Endothelial cell of umbilical vein (primary cell): Measurements from ENCODE around the gene DAZL. TPM values are rescaled to one million over a fixed set of nuclear protein-coding genes. Genes with fewer than 3 reads are reported as not detected.

Experiments
- BruUV-seq: library from RNA; stranded (reverse); fragments of 400-500 nt; replicated peaks from 2 replicates; lab custom pipeline; 2021; lab: Mats Ljungman, UMichigan
- CTCF ChIA-PET: fragments of 300-600, 350-600 bp; sonication (Branson Sonifier 250); formaldehyde crosslinking; loops from one replicate; lab custom pipeline; 2021; ENCODE audit warnings: antibody characterized with exemption, inconsistent platforms; lab: Charles Lee
- POLR2A ChIA-PET: fragments of 300-600, 350-600 bp; sonication (Branson Sonifier 250); formaldehyde crosslinking; loops from one replicate; lab custom pipeline; 2021; ENCODE audit warnings: antibody characterized with exemption, inconsistent platforms; lab: Charles Lee
- DNase-seq: peaks from one replicate; pipeline ENCODE4 v3.0.0-alpha.2; 2011; ENCODE audit warnings: low read depth, low spot score
- FAIRE-seq: peaks from 2 replicates; lab custom pipeline; 2011; peaks lifted over from hg19 to GRCh38; lab: Jason Lieb, UNC
- H2AFZ ChIP-seq: 2 replicates; pipeline ENCODE4 v1.6.0; 2012; ENCODE audit warnings: low read depth, low read length, control low read depth, inconsistent platforms
- H3K27ac ChIP-seq: 2 replicates; pipeline ENCODE4 v1.5.1; 2011; ENCODE audit warnings: low read depth, mild to moderate bottlenecking, control low read depth, low read length, moderate library complexity; ENCODE audit not compliant: insufficient read depth
- H3K27me3 ChIP-seq, 2 experiments: 2 replicates each; pipeline versions ENCODE4 v1.6.0 to v1.6.1; 2011; ENCODE audit warnings: low read length in 2 of 2, mixed read lengths in 1 of 2; ENCODE audit not compliant: control insufficient read depth in 2 of 2, insufficient read depth in 2 of 2
- H3K36me3 ChIP-seq, 2 experiments: 2 replicates in 1 of 2; 3 replicates in 1 of 2; pipeline ENCODE4 v1.5.1; 2011; ENCODE audit warnings: low read length in 2 of 2, mild to moderate bottlenecking in 1 of 2, moderate library complexity in 1 of 2; ENCODE audit not compliant: control insufficient read depth in 2 of 2, insufficient read depth in 2 of 2; ENCODE audit errors: extremely low read depth in 1 of 2
- H3K4me1 ChIP-seq: 3 replicates; pipeline ENCODE4 v1.5.1; 2011; ENCODE audit warnings: mild to moderate bottlenecking, low read length; ENCODE audit not compliant: control insufficient read depth, insufficient read depth; ENCODE audit errors: extremely low read depth
- H3K4me2 ChIP-seq: 2 replicates; pipeline ENCODE4 v1.6.1; 2011; ENCODE audit warnings: low read length, control low read depth, mixed read lengths; ENCODE audit not compliant: insufficient read depth
- H3K4me3 ChIP-seq, 3 experiments: fragments of 200-600 bp in 1 of 3; sonication (generic), shearing (Covaris generic) in 1 of 3; replicated peaks in 1 of 3; 2 replicates each; pipeline ENCODE4 v1.5.1; 2011 to 2016; ENCODE audit warnings: control low read depth in 3 of 3, low read length in 3 of 3, mild to moderate bottlenecking in 2 of 3, inconsistent platforms in 1 of 3, low read depth in 1 of 3, moderate library complexity in 1 of 3; ENCODE audit not compliant: insufficient read depth in 1 of 3
- H3K79me2 ChIP-seq: 2 replicates; pipeline ENCODE4 v1.6.0; 2012; ENCODE audit warnings: low read length, inconsistent platforms; ENCODE audit not compliant: control insufficient read depth, insufficient read depth
- H3K9ac ChIP-seq: replicated peaks from 2 replicates; pipeline ENCODE3; 2011; ENCODE audit warnings: low read length, control low read depth; ENCODE audit not compliant: insufficient read depth; ENCODE audit errors: extremely low read depth
- H3K9me1 ChIP-seq: replicated peaks from 3 replicates; pipeline ENCODE4 v1.6.0; 2011; ENCODE audit warnings: mild to moderate bottlenecking, low read length; ENCODE audit not compliant: control insufficient read depth, insufficient read depth; ENCODE audit errors: extremely low read depth
- H3K9me3 ChIP-seq: replicated peaks from 2 replicates; pipeline ENCODE4 v1.5.1; 2012; ENCODE audit warnings: low read length, inconsistent platforms; ENCODE audit not compliant: control insufficient read depth, insufficient read depth
- H4K20me1 ChIP-seq: replicated peaks from 2 replicates; pipeline ENCODE3; 2011; ENCODE audit warnings: mild to moderate bottlenecking, low read length; ENCODE audit not compliant: control insufficient read depth, insufficient read depth; ENCODE audit errors: extremely low read depth
- EZH2 ChIP-seq: IDR thresholded peaks from 2 replicates; pipeline ENCODE4 v1.6.1; 2012; ENCODE audit warnings: borderline replicate concordance, low read depth, mild to moderate bottlenecking, moderate library complexity, low read length, inconsistent platforms; ENCODE audit not compliant: severe bottlenecking
- FOS ChIP-seq: IDR thresholded peaks from 2 replicates; pipeline ENCODE4 v1.6.1; 2011; ENCODE audit warnings: mild to moderate bottlenecking, low read length, moderate library complexity, borderline replicate concordance; ENCODE audit not compliant: insufficient read depth
- GATA2 ChIP-seq: IDR thresholded peaks from 2 replicates; pipeline ENCODE4 v1.7.0; 2011; ENCODE audit warnings: low read depth, mild to moderate bottlenecking, moderate library complexity, mixed read lengths, low read length; ENCODE audit not compliant: insufficient read length, insufficient read depth
- JUN ChIP-seq: IDR thresholded peaks from 2 replicates; pipeline ENCODE4 v1.6.1; 2011; ENCODE audit warnings: borderline replicate concordance, low read depth; ENCODE audit not compliant: insufficient read length, insufficient read depth
- MAX ChIP-seq: IDR thresholded peaks from 2 replicates; pipeline ENCODE4 v1.6.1; 2011; ENCODE audit not compliant: insufficient read depth, insufficient read length
- MYC ChIP-seq: IDR thresholded peaks from one replicate; pipeline ENCODE4 v1.6.1; 2011; ENCODE audit warnings: mild to moderate bottlenecking, low read depth, low read length
- POLR2A ChIP-seq: IDR thresholded peaks from 2 replicates; pipeline ENCODE4 v1.6.1; 2012; ENCODE audit warnings: low read depth, mild to moderate bottlenecking, control low read depth, low read length
- POLR2AphosphoS5 ChIP-seq: IDR thresholded peaks from 2 replicates; pipeline ENCODE4 v1.6.1; 2012; ENCODE audit warnings: low read depth, mild to moderate bottlenecking, control low read depth, low read length, moderate library complexity; ENCODE audit not compliant: insufficient read depth
- dilution Hi-C: fragments of 300-500 bp; cut with MboI; formaldehyde crosslinking; loops from one replicate; pipeline ENCODE4 v1.15.0; 2019; ENCODE audit warnings: low sequenced_read_pairs; ENCODE audit not compliant: extremely low pct_ligation_motif_present
- intact Hi-C: fragments of 100-400 bp; cut with micrococcal nuclease; formaldehyde crosslinking; loops from one replicate; pipeline ENCODE4 v1.10.0; 2022
- polyA plus RNA-seq, 4 experiments: library from polyadenylated mRNA; depleted of rRNA in 3 of 4; stranded (reverse) in 3 of 4; unstranded in 1 of 4; fragments of >200 nt; gene quantifications; 2 replicates each; pipeline versions ENCODE4 v1.2.1 to v1.2.3, GENCODE V29; 2011 to 2012; ENCODE audit warnings: missing spikeins in 1 of 4
- total RNA-seq: library from RNA; stranded (reverse); gene quantifications from 2 replicates; pipeline ENCODE4 v1.2.3, GENCODE V29; 2021
- TF ChIP-seq, protein P1 (sequence below), 2 donors: IDR thresholded peaks; 1 replicate in 1 of 2; 2 replicates in 1 of 2; pipeline ENCODE4 v1.5.1; 2011; ENCODE audit warnings: low read length in 2 of 2, mild to moderate bottlenecking in 2 of 2, moderate library complexity in 2 of 2, control low read depth in 1 of 2, inconsistent platforms in 1 of 2, low read depth in 1 of 2; ENCODE audit not compliant: insufficient read depth in 1 of 2; ENCODE audit errors: extremely low read depth in 1 of 2

Gene DAZL
- total and polyA plus RNA-seq, 2 donors (not counting 3 experiments of a cell fraction or from before 2014, with no cell fraction given), result not detected

DNA sequence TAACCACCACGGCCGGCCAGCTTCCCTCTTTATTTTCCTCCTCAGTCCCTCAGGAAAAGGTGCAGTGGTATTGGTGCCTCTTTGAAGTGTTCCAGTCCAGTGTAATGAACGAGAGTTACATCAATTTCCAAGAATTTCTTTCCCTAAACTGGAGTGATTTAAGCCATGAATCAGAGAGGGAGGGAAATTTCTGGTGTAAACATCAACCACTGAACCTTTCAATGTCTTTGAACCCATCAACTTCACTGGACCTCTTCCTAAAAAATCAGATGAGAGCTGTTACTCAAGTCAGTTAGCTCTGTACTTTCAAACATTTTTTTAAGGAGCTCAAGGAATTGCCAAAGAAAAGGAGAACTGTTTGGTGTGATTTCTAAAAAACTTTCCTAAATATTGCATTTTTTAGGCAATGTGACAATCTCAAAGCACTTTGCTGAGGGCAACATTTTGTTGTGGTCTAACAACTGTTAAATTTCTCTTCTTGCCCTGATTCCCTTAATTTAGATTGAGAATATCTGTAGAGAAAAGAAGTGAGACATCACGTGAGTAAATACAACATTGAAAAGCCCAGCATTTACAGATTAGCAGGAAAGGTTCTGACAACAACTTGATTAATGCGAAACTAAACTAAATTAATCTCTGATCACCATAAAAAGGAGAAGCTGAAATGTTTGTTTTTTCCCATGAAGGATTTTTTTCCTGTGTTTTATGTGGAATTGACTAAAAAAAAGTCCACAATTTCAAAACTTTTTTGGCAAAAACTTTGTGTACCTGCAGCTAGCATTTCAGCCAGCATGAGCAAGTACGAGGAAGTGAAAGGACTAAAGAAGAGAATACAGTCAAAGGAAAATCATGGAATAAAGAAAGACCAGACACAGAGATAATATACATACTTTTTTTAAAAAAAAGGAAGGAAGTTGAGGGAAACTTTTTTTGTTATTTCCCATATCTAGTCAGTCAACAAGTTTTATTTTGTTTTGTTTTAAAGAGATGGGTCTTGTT lies 9.1 kb upstream of the DAZL start:
- Histone ChIP-seq H4K20me1 (no peaks in the 10 kb centered on the region), H3K79me2 (no peaks in the 10 kb centered on the region), H2AFZ (no peak overlapping the region), H3K36me3 (no peaks in the 10 kb centered on the region), H3K4me3 (no peak overlapping the region), H3K4me1 (no peaks in the 10 kb centered on the region), H3K27ac (no peak overlapping the region), H3K9ac (no peak overlapping the region), H3K27me3 (peaks cover 1 to 2% of the 10 kb centered on the region in 2 experiments), H3K9me1 (no peaks in the 10 kb centered on the region), H3K4me2 (no peak overlapping the region), H3K9me3 (no peaks in the 10 kb centered on the region)
- POLR2A ChIA-PET, result no interaction called here
- DNase-seq (no peak), FAIRE-seq (no peak)
- intact Hi-C loops, result no loop called here
- BruUV-seq, result no TSS peak
- CTCF ChIA-PET, result no interaction called here
- TF ChIP-seq POLR2A (no peak), MAX (no peak), MYC (no peak), GATA2 (no peak), JUN (no peak), EZH2 (no peak), POLR2AphosphoS5 (no peak), FOS (no peak)
- TF ChIP-seq, protein P1, sequence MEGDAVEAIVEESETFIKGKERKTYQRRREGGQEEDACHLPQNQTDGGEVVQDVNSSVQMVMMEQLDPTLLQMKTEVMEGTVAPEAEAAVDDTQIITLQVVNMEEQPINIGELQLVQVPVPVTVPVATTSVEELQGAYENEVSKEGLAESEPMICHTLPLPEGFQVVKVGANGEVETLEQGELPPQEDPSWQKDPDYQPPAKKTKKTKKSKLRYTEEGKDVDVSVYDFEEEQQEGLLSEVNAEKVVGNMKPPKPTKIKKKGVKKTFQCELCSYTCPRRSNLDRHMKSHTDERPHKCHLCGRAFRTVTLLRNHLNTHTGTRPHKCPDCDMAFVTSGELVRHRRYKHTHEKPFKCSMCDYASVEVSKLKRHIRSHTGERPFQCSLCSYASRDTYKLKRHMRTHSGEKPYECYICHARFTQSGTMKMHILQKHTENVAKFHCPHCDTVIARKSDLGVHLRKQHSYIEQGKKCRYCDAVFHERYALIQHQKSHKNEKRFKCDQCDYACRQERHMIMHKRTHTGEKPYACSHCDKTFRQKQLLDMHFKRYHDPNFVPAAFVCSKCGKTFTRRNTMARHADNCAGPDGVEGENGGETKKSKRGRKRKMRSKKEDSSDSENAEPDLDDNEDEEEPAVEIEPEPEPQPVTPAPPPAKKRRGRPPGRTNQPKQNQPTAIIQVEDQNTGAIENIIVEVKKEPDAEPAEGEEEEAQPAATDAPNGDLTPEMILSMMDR (IDR thresholded peaks at IDR 0.05; ENCODE audit: extremely low read depth in 1 of 2, insufficient read depth in 1 of 2, low read depth in 1 of 2, low read length in 2 of 2), result no peak
- dilution Hi-C loops, result no loop called here
